ENCODE measurements around the gene C17orf75. TPM values are rescaled to one million over a fixed set of nuclear protein-coding genes. Genes with fewer than 3 reads are reported as not detected.

Gene C17orf75
- total RNA-seq, 2 experiments from 2014 or later: 66.1 to 70.9 TPM

DNA sequence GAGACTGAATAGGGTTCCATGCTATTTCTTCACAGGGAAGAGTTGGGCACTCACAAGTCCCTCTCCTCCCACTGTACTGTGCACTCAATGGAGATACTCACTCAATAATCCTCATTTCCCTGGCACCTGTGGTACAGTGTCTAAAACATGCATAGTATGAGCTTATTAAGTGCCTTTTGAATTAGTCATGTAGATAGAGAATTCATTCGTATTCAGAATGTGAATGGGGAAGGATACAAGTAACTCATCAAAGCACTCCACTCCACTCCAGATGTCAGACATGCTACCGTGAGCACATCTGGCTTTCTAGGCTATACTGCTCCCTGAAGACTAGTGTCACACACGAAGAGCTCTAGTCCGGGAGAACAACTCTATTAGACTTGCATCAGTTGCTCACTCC lies 6.3 kb downstream of the C17orf75 start:
- POLR2A ChIA-PET: no interaction called here
- peaks cover 82% of the 10 kb centered on the region for H3K36me3 ChIP-seq (ENCODE audit: insufficient read depth, low read length)
- no peak overlapping the region for H3K27ac ChIP-seq (ENCODE audit: low read depth, low read length, poor library complexity, severe bottlenecking)
- TF ChIP-seq EZH2phosphoT487 (IDR thresholded peaks at IDR 0.05; ENCODE audit: borderline replicate concordance, low read depth, low read length): no peak
- TF ChIP-seq, protein P1, sequence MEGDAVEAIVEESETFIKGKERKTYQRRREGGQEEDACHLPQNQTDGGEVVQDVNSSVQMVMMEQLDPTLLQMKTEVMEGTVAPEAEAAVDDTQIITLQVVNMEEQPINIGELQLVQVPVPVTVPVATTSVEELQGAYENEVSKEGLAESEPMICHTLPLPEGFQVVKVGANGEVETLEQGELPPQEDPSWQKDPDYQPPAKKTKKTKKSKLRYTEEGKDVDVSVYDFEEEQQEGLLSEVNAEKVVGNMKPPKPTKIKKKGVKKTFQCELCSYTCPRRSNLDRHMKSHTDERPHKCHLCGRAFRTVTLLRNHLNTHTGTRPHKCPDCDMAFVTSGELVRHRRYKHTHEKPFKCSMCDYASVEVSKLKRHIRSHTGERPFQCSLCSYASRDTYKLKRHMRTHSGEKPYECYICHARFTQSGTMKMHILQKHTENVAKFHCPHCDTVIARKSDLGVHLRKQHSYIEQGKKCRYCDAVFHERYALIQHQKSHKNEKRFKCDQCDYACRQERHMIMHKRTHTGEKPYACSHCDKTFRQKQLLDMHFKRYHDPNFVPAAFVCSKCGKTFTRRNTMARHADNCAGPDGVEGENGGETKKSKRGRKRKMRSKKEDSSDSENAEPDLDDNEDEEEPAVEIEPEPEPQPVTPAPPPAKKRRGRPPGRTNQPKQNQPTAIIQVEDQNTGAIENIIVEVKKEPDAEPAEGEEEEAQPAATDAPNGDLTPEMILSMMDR (conservative IDR thresholded peaks at IDR 0.05; ENCODE audit: low read length): no peak
- no peaks in the 10 kb centered on the region for H3K9me2 ChIP-seq (ENCODE audit: insufficient read depth, low read length)
- intact Hi-C loops (cut with micrococcal nuclease; ENCODE audit: unreplicated experiment): no loop called here
- H3K79me2 ChIP-seq (ENCODE audit: insufficient read depth, low read depth, low read length): peaks cover 7% of the 10 kb centered on the region; the same call in 1 of the 2 replicates
- no peaks in the 10 kb centered on the region for H3K9me3 ChIP-seq (ENCODE audit: low read length)
- no TSS peak for BruUV-seq (replicated peaks)
- DNase-seq (ENCODE audit: low spot score): no peak
- CTCF ChIA-PET (ENCODE audit: unreplicated experiment): no interaction called here
- no peak overlapping the region for H3K4me3 ChIP-seq (ENCODE audit: low read depth, low read length, poor library complexity, severe bottlenecking)
- no peak overlapping the region for H2AFZ ChIP-seq (ENCODE audit: low read length)
- H4K20me1 ChIP-seq (ENCODE audit: insufficient read depth, low read length): no peaks in the 10 kb centered on the region
- peaks cover 2% of the 10 kb centered on the region for H3K4me1 ChIP-seq (ENCODE audit: insufficient read depth, low read length, poor library complexity, severe bottlenecking)
- H3K4me2 ChIP-seq (ENCODE audit: low read length): no peak overlapping the region

DNA sequence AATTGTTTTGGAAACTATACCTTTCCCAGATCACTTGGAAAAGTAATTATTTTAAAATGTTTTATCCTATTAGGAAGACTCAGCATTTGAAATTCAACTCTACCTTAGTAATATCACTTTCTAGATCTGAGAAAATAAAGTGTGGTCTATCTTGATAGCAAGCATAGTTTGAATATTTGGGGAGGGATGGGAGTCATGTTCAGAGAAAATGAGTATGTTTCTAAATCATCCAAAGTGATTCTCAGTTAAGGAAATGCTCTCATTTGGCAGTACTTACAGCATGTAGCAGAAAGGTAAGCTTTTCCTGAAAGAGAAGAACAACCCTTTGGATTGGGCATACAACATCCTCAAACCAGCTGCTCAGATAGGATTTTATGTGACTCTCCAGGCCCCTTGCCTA lies 6.9 kb downstream of the C17orf75 start:
- no TSS peak for BruUV-seq (replicated peaks)
- Histone ChIP-seq H2AFZ (ENCODE audit: low read length) (no peak overlapping the region), H3K9me2 (ENCODE audit: insufficient read depth, low read length) (no peaks in the 10 kb centered on the region), H4K20me1 (ENCODE audit: insufficient read depth, low read length) (no peaks in the 10 kb centered on the region), H3K4me1 (ENCODE audit: insufficient read depth, low read length, poor library complexity, severe bottlenecking) (no peaks in the 10 kb centered on the region), H3K79me2 (ENCODE audit: insufficient read depth, low read depth, low read length) (0 out of 2 replicates have a peak, but pooled peaks cover 3% of the 10 kb centered on the region), H3K4me3 (ENCODE audit: low read depth, low read length, poor library complexity, severe bottlenecking) (no peak overlapping the region), H3K9me3 (ENCODE audit: low read length) (no peaks in the 10 kb centered on the region), H3K4me2 (ENCODE audit: low read length) (no peak overlapping the region), H3K36me3 (ENCODE audit: insufficient read depth, low read length) (peaks cover 80% of the 10 kb centered on the region), H3K27ac (ENCODE audit: low read depth, low read length, poor library complexity, severe bottlenecking) (no peak overlapping the region)
- TF ChIP-seq, protein P1 (conservative IDR thresholded peaks at IDR 0.05; ENCODE audit: low read length): no peak
- no peak for TF ChIP-seq EZH2phosphoT487 (IDR thresholded peaks at IDR 0.05; ENCODE audit: borderline replicate concordance, low read depth, low read length)
- CTCF ChIA-PET (ENCODE audit: unreplicated experiment): no interaction called here
- intact Hi-C loops (cut with micrococcal nuclease; ENCODE audit: unreplicated experiment): no loop called here
- DNase-seq (ENCODE audit: low spot score): no peak
- POLR2A ChIA-PET: no interaction called here

DNA sequence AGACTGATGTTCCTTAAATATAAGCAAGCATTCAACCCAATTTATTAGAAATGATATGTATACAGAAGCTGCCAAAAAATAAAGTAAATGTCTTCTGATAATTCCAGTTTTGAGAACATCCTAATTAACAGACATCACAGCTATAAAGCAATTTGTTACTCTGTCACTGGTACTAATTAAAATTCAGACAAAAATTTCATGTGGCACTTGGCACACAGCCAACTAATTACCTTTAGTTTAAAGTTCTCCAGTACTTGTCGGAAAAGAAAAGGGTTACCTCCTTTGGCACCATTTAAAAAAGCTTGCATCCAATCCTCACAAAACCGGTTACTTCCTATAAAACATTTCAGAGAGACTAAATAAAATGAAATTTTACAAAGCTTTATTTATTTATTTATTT lies 8.8 kb downstream of the C17orf75 start:
- intact Hi-C loops (cut with micrococcal nuclease; ENCODE audit: unreplicated experiment): no loop called here
- Histone ChIP-seq H3K36me3 (ENCODE audit: insufficient read depth, low read length) (peaks cover 67% of the 10 kb centered on the region), H3K4me2 (ENCODE audit: low read length) (no peak overlapping the region), H3K4me3 (ENCODE audit: low read depth, low read length, poor library complexity, severe bottlenecking) (no peak overlapping the region), H4K20me1 (ENCODE audit: insufficient read depth, low read length) (no peaks in the 10 kb centered on the region), H3K79me2 (ENCODE audit: insufficient read depth, low read depth, low read length) (no peaks in the 10 kb centered on the region), H3K27ac (ENCODE audit: low read depth, low read length, poor library complexity, severe bottlenecking) (no peak overlapping the region), H3K9me3 (ENCODE audit: low read length) (no peaks in the 10 kb centered on the region), H3K4me1 (ENCODE audit: insufficient read depth, low read length, poor library complexity, severe bottlenecking) (peaks cover 16% of the 10 kb centered on the region), H2AFZ (ENCODE audit: low read length) (no peak overlapping the region), H3K9me2 (ENCODE audit: insufficient read depth, low read length) (no peaks in the 10 kb centered on the region)
- no TSS peak for BruUV-seq (replicated peaks)
- POLR2A ChIA-PET: interaction anchor here (0.7 kb wide), 1 partner anchor 16 kb away, joined by 3 read pairs; no protein-coding TSS in a partner anchor
- TF ChIP-seq, protein P1 (conservative IDR thresholded peaks at IDR 0.05; ENCODE audit: low read length): no peak
- no peak for TF ChIP-seq EZH2phosphoT487 (IDR thresholded peaks at IDR 0.05; ENCODE audit: borderline replicate concordance, low read depth, low read length)
- no peak for DNase-seq (ENCODE audit: low spot score)
- CTCF ChIA-PET (ENCODE audit: unreplicated experiment): no interaction called here
